Adipocyte (in vitro differentiated cells): ENCODE measurements around the gene CIROP.
"Not testable (repeated sequence)": the region's sequence is repeated elsewhere in the genome, so short reads cannot be mapped to it uniquely, and the experiment has no call there.

Source experiments
- DNase-seq: peaks from one replicate; pipeline ENCODE4 v3.0.0-alpha.2; 2015; ENCODE audit warnings: low read depth
- H3K27me3 ChIP-seq: replicated peaks from 2 replicates; pipeline ENCODE4 v1.7.0; 2013; ENCODE audit warnings: mild to moderate bottlenecking, low read length, moderate library complexity; ENCODE audit not compliant: control insufficient read depth, insufficient read depth
- H3K36me3 ChIP-seq: 2 replicates; pipeline ENCODE4 v1.7.0; 2013; ENCODE audit warnings: low read length, mild to moderate bottlenecking, moderate library complexity; ENCODE audit not compliant: control insufficient read depth, insufficient read depth, severe bottlenecking
- H3K4me1 ChIP-seq: 2 replicates; pipeline ENCODE4 v1.7.0; 2013; ENCODE audit warnings: mild to moderate bottlenecking, low read length, moderate library complexity; ENCODE audit not compliant: control insufficient read depth, insufficient read depth
- H3K4me3 ChIP-seq: 2 replicates; pipeline ENCODE4 v1.7.0; 2013; ENCODE audit warnings: mild to moderate bottlenecking, low read length, moderate library complexity
- H3K9ac ChIP-seq: 2 replicates; pipeline ENCODE4 v1.7.0; 2013; ENCODE audit warnings: mild to moderate bottlenecking, low read length, moderate library complexity
- H3K9me3 ChIP-seq: 2 replicates; pipeline ENCODE4 v1.7.0; 2013; ENCODE audit warnings: mild to moderate bottlenecking, low read length, moderate library complexity; ENCODE audit not compliant: control insufficient read depth

CIROP gene

GRCh38 chr14:23112359-23113178 is 7.8 kb upstream of the CIROP start:
- Histone ChIP-seq H3K9me3 (no peaks in the 10 kb centered on the region), H3K36me3 (no peaks in the 10 kb centered on the region), H3K4me3 (no peak overlapping the region), H3K27me3 (no peaks in the 10 kb centered on the region), H3K9ac (peak overlapping the region; percentile 22), H3K4me1 (peaks cover 32% of the 10 kb centered on the region)
- no peak for DNase-seq

- H3K27me3 ChIP-seq: no peaks in the 10 kb centered on the region
- no peak overlapping the region for H3K9ac ChIP-seq
- no peak overlapping the region for H3K4me3 ChIP-seq
- no peak for DNase-seq
- H3K9me3 ChIP-seq: no peaks in the 10 kb centered on the region
- H3K4me1 ChIP-seq: peaks cover 32% of the 10 kb centered on the region
- H3K36me3 ChIP-seq: no peaks in the 10 kb centered on the region
These were observed 6.0 kb upstream of the CIROP start for GRCh38 chr14:23110579-23111365.

- Histone ChIP-seq H3K36me3 (no peaks in the 10 kb centered on the region), H3K27me3 (no peaks in the 10 kb centered on the region), H3K4me3 (no peak overlapping the region), H3K9me3 (no peaks in the 10 kb centered on the region), H3K9ac (no peak overlapping the region), H3K4me1 (peaks cover 28% of the 10 kb centered on the region)
- no peak for DNase-seq
These were observed 5.0 kb upstream of the CIROP start for GRCh38 chr14:23109769-23110168.

GRCh38 chr14:23108169-23108568 is 3.4 kb upstream of the CIROP start:
- not testable (repeated sequence) for DNase-seq, H3K4me3 ChIP-seq, H3K9ac ChIP-seq, H3K36me3 ChIP-seq, H3K27me3 ChIP-seq, H3K9me3 ChIP-seq
- H3K4me1 ChIP-seq: peaks cover 17% of the 10 kb centered on the region

- not testable (repeated sequence) for H3K9me3 ChIP-seq, H3K36me3 ChIP-seq, DNase-seq, H3K9ac ChIP-seq, H3K27me3 ChIP-seq, H3K4me3 ChIP-seq
- H3K4me1 ChIP-seq: peaks cover 12% of the 10 kb centered on the region
These were observed 2.8 kb upstream of the CIROP start for GRCh38 chr14:23107620-23108019.

- H3K4me3 ChIP-seq: no peak overlapping the region
- H3K36me3 ChIP-seq: no peaks in the 10 kb centered on the region
- DNase-seq: no peak
- H3K9ac ChIP-seq: no peak overlapping the region
- H3K9me3 ChIP-seq: no peaks in the 10 kb centered on the region
- H3K4me1 ChIP-seq: peaks cover 9% of the 10 kb centered on the region
- H3K27me3 ChIP-seq: no peaks in the 10 kb centered on the region
These were observed 1.9 kb upstream of the CIROP start for GRCh38 chr14:23106747-23107045.

- no peak for DNase-seq
- Histone ChIP-seq H3K9me3 (no peaks in the 10 kb centered on the region), H3K9ac (no peak overlapping the region), H3K4me1 (peaks cover 9% of the 10 kb centered on the region), H3K36me3 (no peaks in the 10 kb centered on the region), H3K27me3 (no peaks in the 10 kb centered on the region), H3K4me3 (no peak overlapping the region)
These were observed 597 bp upstream of the CIROP start for GRCh38 chr14:23105348-23105824.

- Histone ChIP-seq H3K27me3 (no peaks in the 10 kb centered on the region), H3K4me1 (peaks cover 12% of the 10 kb centered on the region), H3K9me3 (no peaks in the 10 kb centered on the region), H3K9ac (peak overlapping the region; percentile 50), H3K36me3 (peaks cover 4% of the 10 kb centered on the region), H3K4me3 (no peak overlapping the region)
- DNase-seq: no peak
These were observed 659 bp downstream of the CIROP start for GRCh38 chr14:23104070-23104590.

- no peak overlapping the region for H3K9ac ChIP-seq
- no peaks in the 10 kb centered on the region for H3K9me3 ChIP-seq
- no peak overlapping the region for H3K4me3 ChIP-seq
- H3K36me3 ChIP-seq: peaks cover 9% of the 10 kb centered on the region
- peaks cover 17% of the 10 kb centered on the region for H3K4me1 ChIP-seq
- no peaks in the 10 kb centered on the region for H3K27me3 ChIP-seq
- no peak for DNase-seq
These were observed 1.2 kb downstream of the CIROP start for GRCh38 chr14:23103581-23103980.

- H3K4me3 ChIP-seq: no peak overlapping the region
- H3K4me1 ChIP-seq: peaks cover 25% of the 10 kb centered on the region
- H3K9ac ChIP-seq: no peak overlapping the region
- no peaks in the 10 kb centered on the region for H3K27me3 ChIP-seq
- H3K9me3 ChIP-seq: no peaks in the 10 kb centered on the region
- no peak for DNase-seq
- peaks cover 17% of the 10 kb centered on the region for H3K36me3 ChIP-seq
These were observed 2.0 kb downstream of the CIROP start for GRCh38 chr14:23102801-23103200.

- Histone ChIP-seq H3K9me3 (no peaks in the 10 kb centered on the region), H3K4me1 (peaks cover 32% of the 10 kb centered on the region), H3K9ac (no peak overlapping the region), H3K4me3 (no peak overlapping the region), H3K27me3 (no peaks in the 10 kb centered on the region), H3K36me3 (peaks cover 20% of the 10 kb centered on the region)
- no peak for DNase-seq
These were observed 2.7 kb downstream of the CIROP start for GRCh38 chr14:23101986-23102625.
